Activated CD4-positive, alpha-beta T cell treated with anti-CD3 and anti-CD28 coated beads, Interleukin-2, amount 10 ng/mL, durations not matched to agents 24 days and 14 days (primary cell): ENCODE measurements around the gene SLC22A23. TPM values are rescaled to one million over a fixed set of nuclear protein-coding genes. Genes with fewer than 3 reads are reported as not detected.

Source experiments
- DNase-seq: peaks from one replicate; pipeline ENCODE4 v3.0.0; 2022
- H3K27ac Mint-ChIP-seq: one replicate; pipeline ENCODE4 v1.8.0; 2022; ENCODE audit warnings: mild to moderate bottlenecking, mixed read lengths
- H3K27me3 Mint-ChIP-seq: one replicate; pipeline ENCODE4 v1.8.0; 2022; ENCODE audit warnings: mixed read lengths
- H3K36me3 Mint-ChIP-seq: one replicate; pipeline ENCODE4 v1.8.0; 2022; ENCODE audit warnings: low read depth, mild to moderate bottlenecking, mixed read lengths
- H3K4me1 Mint-ChIP-seq: one replicate; pipeline ENCODE4 v1.8.0; 2021; ENCODE audit warnings: mixed read lengths
- H3K4me3 Mint-ChIP-seq: one replicate; pipeline ENCODE4 v1.8.0; 2022; ENCODE audit warnings: mild to moderate bottlenecking, moderate library complexity, mixed read lengths
- H3K9me3 Mint-ChIP-seq: one replicate; pipeline ENCODE4 v1.8.0; 2021; ENCODE audit warnings: mixed read lengths
- intact Hi-C: fragments of 100-400 bp; cut with micrococcal nuclease; formaldehyde crosslinking; loops from one replicate; pipeline ENCODE4 v1.15.1; 2023
- total RNA-seq: library from RNA; stranded (reverse); gene quantifications from 2 replicates; pipeline ENCODE4 v1.2.3, GENCODE V29; 2022

The SLC22A23 gene
- total RNA-seq, 1 donor from 2014 or later, result 0.12 TPM

DNA sequence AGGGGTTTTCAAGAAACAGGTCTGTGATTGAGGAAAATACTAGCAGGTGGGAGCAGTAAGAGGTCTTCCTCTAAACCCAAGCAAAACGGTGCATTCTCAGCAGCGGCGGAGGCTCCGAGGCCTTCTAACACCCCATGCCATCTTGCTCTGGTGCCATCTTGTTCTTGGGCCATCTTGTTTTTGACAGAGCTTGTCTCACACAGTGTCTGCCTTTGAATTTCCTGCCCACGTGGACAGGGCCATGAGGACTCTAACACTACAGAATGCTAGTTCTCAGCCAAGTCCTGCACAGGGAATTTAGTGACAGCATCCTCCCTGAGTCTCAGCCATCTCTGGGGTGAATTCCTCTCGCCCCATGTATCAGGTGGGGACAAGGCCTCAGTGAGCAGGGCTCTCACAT lies 121.7 kb downstream of the SLC22A23 start:
- intact Hi-C loops, result no loop called here
- Mint-ChIP-seq H3K27me3 (peaks cover 6% of the 10 kb centered on the region), H3K27ac (no peak overlapping the region), H3K9me3 (no peaks in the 10 kb centered on the region), H3K36me3 (no peaks in the 10 kb centered on the region), H3K4me3 (no peak overlapping the region), H3K4me1 (peaks cover 8% of the 10 kb centered on the region)
- no peak for DNase-seq

DNA sequence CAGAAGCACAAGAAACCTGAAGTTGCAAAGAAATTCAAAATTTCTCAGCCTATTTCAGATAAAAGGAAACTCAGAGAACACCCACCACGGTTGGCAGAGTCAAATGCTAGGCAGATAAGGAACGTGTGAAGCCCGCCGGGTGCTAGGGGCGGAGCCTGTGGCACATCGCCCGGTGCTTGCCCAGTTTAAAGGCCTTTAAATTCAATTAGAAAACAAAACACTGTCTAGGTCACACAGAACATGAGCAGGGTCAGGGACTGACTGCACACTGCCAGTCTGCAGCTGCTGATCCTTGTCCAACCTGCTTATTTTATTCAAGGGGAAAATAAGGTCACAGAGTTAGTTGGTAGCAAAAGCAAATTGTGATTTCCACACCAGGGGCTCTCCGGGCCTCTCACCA lies 122.3 kb downstream of the SLC22A23 start:
- H3K9me3 Mint-ChIP-seq, result no peaks in the 10 kb centered on the region
- H3K4me3 Mint-ChIP-seq, result no peak overlapping the region
- intact Hi-C loops, result no loop called here
- no peak overlapping the region for H3K27ac Mint-ChIP-seq
- no peaks in the 10 kb centered on the region for H3K36me3 Mint-ChIP-seq
- peaks cover 6% of the 10 kb centered on the region for H3K27me3 Mint-ChIP-seq
- no peak for DNase-seq
- H3K4me1 Mint-ChIP-seq, result peaks cover 8% of the 10 kb centered on the region

DNA sequence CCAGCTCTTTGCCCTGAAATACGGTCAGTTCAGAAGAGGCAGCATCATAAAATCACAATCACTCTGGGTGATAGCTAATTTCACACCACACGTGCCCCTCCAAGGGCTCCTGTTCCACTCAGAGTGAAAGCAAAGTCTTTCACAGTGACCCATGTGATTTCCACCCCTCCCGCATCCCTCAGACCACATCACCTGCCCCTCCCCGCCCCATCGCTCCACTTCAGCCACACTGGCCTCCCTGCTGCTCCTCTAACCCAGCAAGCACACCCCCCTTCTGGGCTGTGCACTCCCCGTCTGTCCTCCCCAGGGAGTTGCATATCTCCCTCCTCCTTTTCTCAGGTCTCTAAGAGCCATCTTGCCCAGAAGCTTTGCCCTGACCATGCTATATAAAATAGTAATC lies 123.6 kb downstream of the SLC22A23 start:
- no peaks in the 10 kb centered on the region for H3K9me3 Mint-ChIP-seq
- peaks cover 6% of the 10 kb centered on the region for H3K27me3 Mint-ChIP-seq
- no peak overlapping the region for H3K27ac Mint-ChIP-seq
- DNase-seq, result no peak
- H3K4me1 Mint-ChIP-seq, result peaks cover 6% of the 10 kb centered on the region
- H3K4me3 Mint-ChIP-seq, result no peak overlapping the region
- intact Hi-C loops, result no loop called here
- H3K36me3 Mint-ChIP-seq, result no peaks in the 10 kb centered on the region

DNA sequence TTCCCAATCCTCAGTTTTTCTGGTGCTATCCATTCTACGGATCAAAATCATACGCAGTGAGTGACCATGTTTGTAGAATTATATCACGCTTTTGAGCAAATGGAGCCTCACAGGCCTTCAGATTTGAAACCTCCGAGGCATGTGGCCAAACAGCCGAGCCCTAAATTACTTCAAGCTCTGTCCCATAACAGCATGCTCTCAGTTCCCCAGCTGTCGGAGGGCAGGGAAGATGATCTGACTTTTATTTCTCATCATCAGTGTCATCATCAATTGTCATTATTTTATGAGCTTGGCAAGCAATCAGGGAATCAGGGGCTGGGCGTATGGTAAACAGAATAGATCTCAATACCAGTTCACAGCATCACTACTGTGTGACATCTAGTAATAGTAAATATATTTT lies 124.9 kb downstream of the SLC22A23 start:
- intact Hi-C loops, result no loop called here
- H3K9me3 Mint-ChIP-seq, result no peaks in the 10 kb centered on the region
- H3K4me1 Mint-ChIP-seq, result no peaks in the 10 kb centered on the region
- H3K27ac Mint-ChIP-seq, result no peak overlapping the region
- H3K4me3 Mint-ChIP-seq, result no peak overlapping the region
- peaks cover 6% of the 10 kb centered on the region for H3K27me3 Mint-ChIP-seq
- DNase-seq, result no peak
- H3K36me3 Mint-ChIP-seq, result no peaks in the 10 kb centered on the region

DNA sequence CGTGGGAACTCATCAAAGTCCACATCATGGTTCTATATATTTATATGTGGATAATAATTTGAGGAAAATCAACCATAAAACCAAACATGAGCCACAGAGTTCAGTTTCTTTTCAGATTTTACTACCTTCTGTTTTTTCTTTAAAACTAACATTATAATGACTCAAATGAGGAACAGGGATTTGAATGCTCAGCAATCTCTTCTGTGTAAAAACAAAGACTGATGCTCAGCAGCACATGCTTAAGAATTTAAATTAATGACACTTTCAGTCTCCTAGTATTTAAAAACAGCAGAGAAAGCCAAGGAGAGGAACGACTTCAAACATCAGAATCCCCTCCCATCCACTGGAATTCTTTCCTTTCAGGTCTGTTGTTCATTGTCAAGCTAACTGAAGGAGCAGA lies 125.4 kb downstream of the SLC22A23 start:
- DNase-seq, result no peak
- Mint-ChIP-seq H3K27me3 (peaks cover 6% of the 10 kb centered on the region), H3K9me3 (no peaks in the 10 kb centered on the region), H3K36me3 (no peaks in the 10 kb centered on the region), H3K27ac (no peak overlapping the region), H3K4me3 (no peak overlapping the region), H3K4me1 (no peaks in the 10 kb centered on the region)
- intact Hi-C loops, result no loop called here

DNA sequence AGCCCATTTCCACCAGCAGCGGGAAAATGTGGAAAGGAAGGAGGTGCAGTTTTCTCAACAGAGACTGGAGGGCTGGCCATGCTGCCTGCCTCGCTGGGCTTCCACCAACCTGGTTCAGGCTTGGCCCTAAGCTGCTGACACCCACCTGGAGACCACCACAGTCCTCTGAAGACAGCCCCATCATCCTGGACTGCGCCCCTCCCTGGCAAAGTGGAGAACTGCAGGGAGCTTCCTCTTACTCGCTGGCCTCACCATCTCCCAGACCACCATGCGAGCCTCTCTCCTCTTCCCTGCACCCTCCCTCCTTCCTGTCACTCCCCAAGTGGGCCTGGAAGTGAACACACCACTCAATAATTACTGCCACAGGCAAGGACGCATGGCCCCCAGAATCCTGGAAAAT lies 126.7 kb downstream of the SLC22A23 start:
- H3K27ac Mint-ChIP-seq, result no peak overlapping the region
- intact Hi-C loops, result no loop called here
- DNase-seq, result no peak
- H3K9me3 Mint-ChIP-seq, result no peaks in the 10 kb centered on the region
- H3K27me3 Mint-ChIP-seq, result peaks cover 9% of the 10 kb centered on the region
- H3K4me3 Mint-ChIP-seq, result no peak overlapping the region
- no peaks in the 10 kb centered on the region for H3K4me1 Mint-ChIP-seq
- no peaks in the 10 kb centered on the region for H3K36me3 Mint-ChIP-seq

DNA sequence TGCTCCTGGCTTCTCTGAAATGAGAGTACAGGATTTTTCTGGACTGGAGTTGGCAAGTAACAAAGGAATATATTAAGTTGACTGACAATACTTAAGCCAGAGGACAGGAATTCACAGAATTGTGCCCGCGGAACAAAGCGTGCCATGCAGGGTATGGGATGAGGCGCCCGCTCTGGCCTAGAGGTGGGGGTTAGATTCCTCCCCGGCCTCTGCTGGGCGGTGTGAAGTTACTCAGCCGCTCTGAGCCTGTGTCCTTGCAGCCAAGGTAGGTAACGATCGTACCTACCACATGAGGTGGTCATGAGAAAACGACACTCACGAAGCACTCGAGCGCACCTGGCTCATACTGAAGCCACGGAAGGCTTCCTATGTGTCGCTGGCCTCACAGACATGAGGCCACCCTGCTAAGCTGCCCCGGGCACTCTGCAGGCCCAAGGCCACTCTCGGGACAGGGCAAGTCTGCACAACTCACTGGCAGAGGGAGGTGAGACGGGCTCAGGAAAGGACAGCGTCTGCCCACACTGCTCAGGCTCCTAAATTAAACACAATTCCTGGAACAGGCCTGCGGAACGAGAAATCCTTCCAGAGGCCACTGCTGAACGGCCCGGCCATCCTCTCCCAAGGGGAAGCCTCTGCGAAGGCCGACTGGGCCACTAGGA lies 127.3 kb downstream of the SLC22A23 start:
- no peak for DNase-seq
- Mint-ChIP-seq H3K4me1 (peaks cover 1% of the 10 kb centered on the region), H3K9me3 (no peaks in the 10 kb centered on the region), H3K27me3 (peaks cover 9% of the 10 kb centered on the region), H3K4me3 (no peak overlapping the region), H3K27ac (no peak overlapping the region), H3K36me3 (no peaks in the 10 kb centered on the region)
- intact Hi-C loops, result no loop called here

DNA sequence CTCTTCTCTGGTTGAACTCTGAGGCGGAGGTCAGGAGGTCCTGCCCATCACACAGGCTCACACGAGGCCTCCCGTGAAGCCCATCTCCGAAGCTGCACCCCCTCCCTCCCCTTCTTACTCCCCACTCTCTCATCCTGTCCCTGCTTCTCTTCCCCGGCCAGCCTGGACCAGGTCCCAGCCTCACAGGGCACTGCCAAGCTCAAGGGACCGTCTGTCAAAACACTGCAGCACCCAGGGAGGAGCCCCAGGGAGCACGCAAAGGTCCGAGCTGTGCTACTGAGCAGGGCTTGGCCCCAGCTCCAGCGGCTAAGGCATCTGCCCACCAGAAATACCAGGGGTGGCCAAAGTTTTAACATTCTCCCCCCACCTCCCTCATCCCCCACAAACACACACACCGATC lies 128.1 kb downstream of the SLC22A23 start:
- intact Hi-C loops, result no loop called here
- no peak overlapping the region for H3K4me3 Mint-ChIP-seq
- H3K4me1 Mint-ChIP-seq, result peaks cover 6% of the 10 kb centered on the region
- no peaks in the 10 kb centered on the region for H3K9me3 Mint-ChIP-seq
- H3K36me3 Mint-ChIP-seq, result no peaks in the 10 kb centered on the region
- no peak for DNase-seq
- H3K27ac Mint-ChIP-seq, result no peak overlapping the region
- H3K27me3 Mint-ChIP-seq, result peaks cover 9% of the 10 kb centered on the region

DNA sequence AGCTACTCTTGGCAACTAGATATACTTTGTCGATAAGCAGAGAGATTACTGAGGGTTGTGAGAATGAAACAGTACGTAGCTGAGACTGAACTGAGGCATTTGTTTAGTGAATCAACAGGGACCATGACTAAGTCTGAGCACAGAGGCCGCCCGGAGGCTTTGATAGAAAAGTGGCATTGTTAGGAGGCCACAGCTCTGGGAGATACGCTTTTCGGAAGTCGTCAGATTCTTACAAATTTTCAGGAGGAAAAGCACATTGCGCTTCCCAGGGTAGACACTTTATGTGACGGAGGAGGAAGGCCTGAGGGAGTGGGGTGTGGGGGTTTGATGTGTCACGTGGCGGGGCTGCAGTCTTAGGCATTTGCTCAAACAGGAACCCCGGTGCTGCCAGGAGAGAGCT lies 128.7 kb downstream of the SLC22A23 start:
- Mint-ChIP-seq H3K36me3 (no peaks in the 10 kb centered on the region), H3K4me1 (peaks cover 6% of the 10 kb centered on the region), H3K27ac (no peak overlapping the region), H3K27me3 (peaks cover 4% of the 10 kb centered on the region), H3K9me3 (no peaks in the 10 kb centered on the region), H3K4me3 (no peak overlapping the region)
- intact Hi-C loops, result no loop called here
- no peak for DNase-seq

DNA sequence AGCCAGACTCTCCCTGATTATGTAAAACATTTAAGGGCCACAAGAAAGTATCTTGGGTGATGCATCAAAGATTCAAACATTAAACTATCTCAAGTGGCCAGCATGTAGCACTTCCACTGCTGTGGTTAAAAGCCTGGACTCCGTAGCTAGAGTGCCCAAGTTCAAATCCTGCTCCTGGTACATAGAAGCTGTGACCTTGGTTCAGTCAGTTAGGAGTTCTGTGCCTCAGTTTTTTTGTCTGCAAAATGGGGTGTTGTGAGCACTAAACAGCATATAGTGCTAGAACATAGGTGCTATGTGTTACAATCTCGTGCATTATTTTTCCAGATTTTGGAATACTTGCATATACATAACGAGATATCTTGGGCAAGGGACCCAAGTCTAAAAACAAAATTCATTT lies 129.4 kb downstream of the SLC22A23 start:
- no peak for DNase-seq
- H3K4me3 Mint-ChIP-seq, result no peak overlapping the region
- H3K27ac Mint-ChIP-seq, result no peak overlapping the region
- H3K9me3 Mint-ChIP-seq, result no peaks in the 10 kb centered on the region
- H3K4me1 Mint-ChIP-seq, result peaks cover 6% of the 10 kb centered on the region
- intact Hi-C loops, result no loop called here
- H3K27me3 Mint-ChIP-seq, result peaks cover 4% of the 10 kb centered on the region
- H3K36me3 Mint-ChIP-seq, result no peaks in the 10 kb centered on the region

DNA sequence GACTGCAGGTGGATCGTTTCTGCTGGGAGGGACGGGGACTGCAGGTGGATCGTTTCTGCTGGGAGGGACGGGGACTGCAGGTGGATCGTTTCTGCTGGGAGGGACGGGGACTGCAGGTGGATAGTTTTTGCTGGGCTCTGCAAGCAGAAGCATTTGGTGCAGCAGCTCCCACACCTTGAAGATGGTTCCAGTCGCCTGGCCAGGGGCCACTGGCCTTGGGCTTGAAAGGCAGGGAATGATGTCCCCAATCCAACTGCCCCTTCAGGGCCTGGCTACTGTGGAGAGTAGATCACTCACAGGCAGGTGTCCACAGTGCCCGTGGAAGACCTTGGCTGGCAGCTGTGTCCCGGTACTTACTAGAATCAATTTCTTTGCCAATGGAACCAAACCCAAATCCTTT lies 129.9 kb downstream of the SLC22A23 start:
- H3K4me1 Mint-ChIP-seq, result peaks cover 6% of the 10 kb centered on the region
- H3K9me3 Mint-ChIP-seq, result no peaks in the 10 kb centered on the region
- intact Hi-C loops, result no loop called here
- no peak for DNase-seq
- no peak overlapping the region for H3K27ac Mint-ChIP-seq
- H3K36me3 Mint-ChIP-seq, result no peaks in the 10 kb centered on the region
- H3K4me3 Mint-ChIP-seq, result no peak overlapping the region
- H3K27me3 Mint-ChIP-seq, result peaks cover 4% of the 10 kb centered on the region

DNA sequence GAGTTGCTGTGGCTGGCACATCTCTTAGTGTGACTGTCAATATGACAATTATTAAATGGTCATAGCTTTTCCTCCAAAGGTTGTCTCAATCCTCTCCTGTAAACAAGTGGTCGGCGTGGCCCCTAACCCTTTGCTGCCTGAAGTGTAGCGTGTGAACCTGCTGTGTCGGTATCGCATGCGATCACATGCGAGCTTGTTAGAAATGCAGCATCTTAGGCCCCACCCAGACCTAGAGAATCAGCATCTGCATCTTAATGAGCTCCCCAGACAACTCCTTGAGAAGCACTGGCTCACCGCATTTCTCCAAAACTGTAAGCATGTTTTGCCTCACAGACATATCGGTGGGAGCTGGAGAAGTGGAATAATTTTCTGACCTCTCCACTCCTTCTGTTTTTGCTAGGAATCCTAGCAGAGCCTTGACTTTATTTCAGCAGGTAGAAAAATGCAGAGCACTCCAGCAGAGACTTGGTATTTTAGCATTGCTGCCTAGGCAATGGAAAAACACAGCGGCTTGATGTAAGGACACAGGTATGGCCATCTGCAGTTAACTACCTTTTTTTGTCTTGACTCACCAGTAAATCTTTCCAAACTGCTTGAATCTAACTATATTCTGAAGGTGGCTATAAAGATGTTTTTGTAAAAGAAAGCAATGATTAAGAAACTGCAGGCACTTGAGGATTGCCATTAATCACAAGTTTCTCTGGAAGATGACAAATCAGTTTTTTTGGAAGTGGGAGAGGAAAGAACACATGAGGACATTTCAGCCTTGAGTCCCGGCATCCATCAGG lies 130.5 kb downstream of the SLC22A23 start:
- no peak overlapping the region for H3K4me3 Mint-ChIP-seq
- intact Hi-C loops, result no loop called here
- H3K27ac Mint-ChIP-seq, result no peak overlapping the region
- H3K4me1 Mint-ChIP-seq, result peaks cover 6% of the 10 kb centered on the region
- H3K27me3 Mint-ChIP-seq, result peaks cover 4% of the 10 kb centered on the region
- no peaks in the 10 kb centered on the region for H3K36me3 Mint-ChIP-seq
- no peak for DNase-seq
- H3K9me3 Mint-ChIP-seq, result no peaks in the 10 kb centered on the region

DNA sequence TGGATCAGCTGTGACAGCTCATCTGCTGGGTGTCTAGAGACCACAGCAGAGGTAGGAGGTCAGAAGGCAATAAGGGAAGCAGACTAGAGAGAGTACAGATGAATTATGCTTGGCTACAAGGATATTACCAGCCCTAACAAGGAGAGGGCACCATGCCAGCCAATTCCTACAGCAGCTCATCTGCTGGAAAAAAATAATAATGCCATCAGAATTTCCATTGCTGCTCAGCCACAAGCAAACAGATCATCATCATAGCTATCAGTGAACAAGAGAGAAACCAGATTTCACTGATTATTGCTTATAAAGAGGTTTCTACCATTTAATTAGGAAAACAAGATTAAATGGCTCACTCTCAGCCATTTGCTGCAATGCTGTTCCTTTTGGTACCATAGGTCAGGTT lies 131.6 kb downstream of the SLC22A23 start:
- Mint-ChIP-seq H3K9me3 (no peaks in the 10 kb centered on the region), H3K4me1 (peaks cover 6% of the 10 kb centered on the region), H3K27ac (no peak overlapping the region), H3K4me3 (no peak overlapping the region), H3K36me3 (no peaks in the 10 kb centered on the region), H3K27me3 (peaks cover 2% of the 10 kb centered on the region)
- intact Hi-C loops, result no loop called here
- no peak for DNase-seq

DNA sequence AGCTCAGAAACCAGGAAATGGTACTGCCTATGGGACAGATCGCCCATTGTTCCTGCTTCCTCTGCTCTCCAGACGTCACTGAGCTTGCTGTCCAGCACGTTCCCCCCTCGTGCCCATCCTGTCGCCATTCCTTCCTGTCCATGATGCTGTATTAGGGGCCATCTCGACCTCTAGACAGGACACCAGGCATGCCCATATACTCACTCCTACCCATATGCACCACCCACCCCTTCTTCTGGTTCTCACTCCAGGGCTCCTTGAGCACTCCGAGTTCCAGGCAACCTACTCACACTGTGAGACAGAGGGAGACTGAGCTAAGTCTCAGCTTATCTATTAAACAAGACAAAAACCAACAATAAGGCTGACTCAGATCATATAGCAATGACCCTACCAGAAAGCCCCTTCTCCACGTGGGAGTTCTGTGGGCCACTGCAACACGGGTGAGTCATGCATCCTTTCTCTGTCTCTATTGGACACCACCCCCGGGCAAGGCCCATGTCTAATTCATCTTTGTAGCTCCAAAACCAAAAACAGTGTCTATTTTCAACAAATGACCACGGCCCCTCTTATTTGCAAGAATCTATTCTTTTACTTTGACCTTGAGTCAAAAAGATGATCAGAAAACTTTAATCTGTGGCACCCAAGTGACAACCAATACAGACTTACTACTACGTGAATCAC lies 132.4 kb downstream of the SLC22A23 start:
- Mint-ChIP-seq H3K9me3 (no peaks in the 10 kb centered on the region), H3K27me3 (peaks cover 10% of the 10 kb centered on the region), H3K4me3 (no peak overlapping the region), H3K27ac (no peak overlapping the region), H3K4me1 (peaks cover 6% of the 10 kb centered on the region), H3K36me3 (no peaks in the 10 kb centered on the region)
- intact Hi-C loops, result no loop called here
- no peak for DNase-seq
